Heart right ventricle (tissue), 16 donors: ENCODE measurements around the gene CACNA2D4. TPM values are rescaled to one million over a fixed set of nuclear protein-coding genes. Genes with fewer than 3 reads are reported as not detected.
A peak's percentile ranks its signal among the peaks of the same experiment; 100 is the strongest.

Experiments used
- ATAC-seq, 8 donors: fragments of 200-7000 bp; cut with Tn5 transposase; one replicate each; pipeline ENCODE4 v1.9.1; 2020; ENCODE audit warnings: mild to moderate bottlenecking in 8 of 8, moderate library complexity in 8 of 8, moderate number of reproducible peaks in 1 of 8
- DNase-seq, 2 donors: peaks; one replicate each; pipeline ENCODE4 v3.0.0-alpha.2; 2020
- H3K27ac ChIP-seq, 10 donors: fragments of 200-600 bp; sonication (generic) in 2 of 10; one replicate each; pipeline versions ENCODE4 v1.5.0 to v1.8.0; 2020 to 2022; ENCODE audit warnings: mild to moderate bottlenecking in 3 of 10
- H3K27me3 ChIP-seq, 7 donors: fragments of 200-600 bp; one replicate each; pipeline ENCODE4 v1.8.0; 2021 to 2022; ENCODE audit warnings: mild to moderate bottlenecking in 2 of 7
- H3K36me3 ChIP-seq, 9 donors: fragments of 200-600 bp; sonication (generic) in 1 of 9; one replicate each; pipeline versions ENCODE4 v1.5.0 to v1.8.0; 2020 to 2022; ENCODE audit warnings: mild to moderate bottlenecking in 2 of 9
- H3K4me1 ChIP-seq, 9 donors: fragments of 200-600 bp; sonication (generic) in 1 of 9; one replicate each; pipeline versions ENCODE4 v1.5.0 to v1.8.0; 2020 to 2022; ENCODE audit warnings: mild to moderate bottlenecking in 4 of 9
- H3K4me3 ChIP-seq, 10 donors: fragments of 200-600 bp; sonication (generic) in 2 of 10; one replicate each; pipeline versions ENCODE4 v1.5.0 to v1.8.0; 2020 to 2022; ENCODE audit warnings: mild to moderate bottlenecking in 7 of 10, moderate library complexity in 2 of 10
- H3K9me3 ChIP-seq, 11 donors: fragments of 200-600 bp in 10 of 11; sonication (generic) in 2 of 11; one replicate each; pipeline versions ENCODE4 v1.5.0 to v1.8.0; 2013 to 2022; ENCODE audit warnings: mild to moderate bottlenecking in 2 of 11, control low read depth in 1 of 11, moderate library complexity in 1 of 11
- WGBS, 2 donors: extraction: QIAGEN DNeasy Blood & Tissue Kit; methylation state at CpG; one replicate each; pipeline ENCODE4 v1.1.7; 2013; ENCODE audit warnings: inconsistent platforms in 1 of 2; 5-methylcytosine and 5-hydroxymethylcytosine counted together
- intact Hi-C, 10 donors: fragments of 100-400 bp; cut with DNase I; formaldehyde crosslinking; loops; one replicate each; pipeline versions ENCODE4 v1.11.1 to v1.14.2; 2022
- polyA plus RNA-seq, 2 donors: library from polyadenylated mRNA; stranded (reverse); fragments of 200-250 nt; gene quantifications; one replicate each; pipeline ENCODE4 v1.2.3, GENCODE V29; 2013
- total RNA-seq, 10 donors: library from RNA; stranded (reverse); fragmentation: NEBNext Ultra II Directional in 3 of 10; extraction: Animal tissue kit (Norgen Biotek cat#: 25700) in 3 of 10; gene quantifications; one replicate each; pipeline versions ENCODE4 v1.2.1 to v1.2.4, GENCODE V29; 2021 to 2023
- TF ChIP-seq, protein P1 (sequence below), 9 donors: fragments of 200-600 bp; sonication (generic) in 2 of 9; IDR thresholded peaks; one replicate each; pipeline versions ENCODE4 v1.5.0 to v1.8.0; 2021 to 2022; ENCODE audit warnings: antibody characterized with exemption in 9 of 9, mild to moderate bottlenecking in 5 of 9, moderate library complexity in 1 of 9
- donor health status: Arrhythmogenic right ventricular cardiomyopathy.
- donor health status: ischemic (EF 13 %, LVEDD 7.1; RV severe dilation, severe dysfunction).
- donor health status: healthy with polysubstance abuse.
- donor health status: DM: no; HTN: yes; CAD: no.
- donor health status: DM: no; HTN: no; CAD: no.
- donor health status: ischemic (EF 25% LVEDD 6.9; RV normal size, moderate dysfunction).
- donor health status: ischemic (EF 25% LVEDD 5.7; RV mildly dilated, moderate dysfunction).
- donor health status: healthy.
- donor health status: DM: yes; HTN: yes; CAD: no.
- donor health status: Ischemic cardiomyopathy.
- donor health status: ischemic (EF 35%, LVEDD 5.7; RV mildly dilated, moderate dysfunction).
- donor health status: nonischemic (EF 11% LVEDD 7.7; RV severe dilation, severe dysfunction).
- donor health status: DM: yes; HTN: yes; CAD: no.
- donor health status: PGD.
- donor health status: ischemic (EF 29% LVEDD 5.4; RV normal size, mild dysfunction).
- donor health status: nonischemic (EF 23%, LVEDD 6.1; RV moderate dilation, normal function).

CACNA2D4 gene
- total and polyA plus RNA-seq, 12 donors, result 0.19 to 6.2 (median 0.95) TPM

DNA sequence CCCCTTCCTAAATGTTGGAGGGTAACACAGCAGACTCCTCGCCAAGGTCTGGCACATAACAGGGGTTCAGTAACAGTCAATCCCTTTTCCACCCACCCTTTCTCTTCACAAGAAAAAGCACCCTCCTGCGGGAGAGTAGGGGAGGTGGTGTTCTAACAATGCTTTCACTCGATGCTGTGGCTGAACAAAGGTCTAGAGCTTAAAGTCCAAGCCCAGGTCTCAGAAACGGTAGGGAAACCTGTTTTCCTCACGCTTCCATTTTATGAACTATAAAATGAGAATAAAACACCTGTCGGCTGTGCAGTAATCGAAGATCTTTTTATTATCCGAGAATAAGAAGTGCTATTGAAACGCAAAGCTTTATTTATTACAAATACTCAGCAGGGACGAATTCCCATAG is 20.9 kb upstream of the CACNA2D4 start:
- intact Hi-C loops, result loop anchor here in 9 of 10 donors (1.0 to 10.0 kb wide), 8 partner anchors 143 to 307 kb away; no protein-coding TSS in a partner anchor
- Histone ChIP-seq H3K27me3 (no peaks in the 10 kb centered on the region), H3K36me3 (peaks cover 0 to 39% (median 0%) of the 10 kb centered on the region in 9 donors), H3K4me1 (peaks cover 4 to 31% (median 11%) of the 10 kb centered on the region in 9 donors), H3K9me3 (peaks cover 0 to 2% (median 0%) of the 10 kb centered on the region in 11 donors), H3K4me3 (no peak overlapping the region), H3K27ac (no peak overlapping the region)
- WGBS, 2 donors, result 70 to 71% methylated on average over 10 of the region's 10 CpGs
- TF ChIP-seq, protein P1, sequence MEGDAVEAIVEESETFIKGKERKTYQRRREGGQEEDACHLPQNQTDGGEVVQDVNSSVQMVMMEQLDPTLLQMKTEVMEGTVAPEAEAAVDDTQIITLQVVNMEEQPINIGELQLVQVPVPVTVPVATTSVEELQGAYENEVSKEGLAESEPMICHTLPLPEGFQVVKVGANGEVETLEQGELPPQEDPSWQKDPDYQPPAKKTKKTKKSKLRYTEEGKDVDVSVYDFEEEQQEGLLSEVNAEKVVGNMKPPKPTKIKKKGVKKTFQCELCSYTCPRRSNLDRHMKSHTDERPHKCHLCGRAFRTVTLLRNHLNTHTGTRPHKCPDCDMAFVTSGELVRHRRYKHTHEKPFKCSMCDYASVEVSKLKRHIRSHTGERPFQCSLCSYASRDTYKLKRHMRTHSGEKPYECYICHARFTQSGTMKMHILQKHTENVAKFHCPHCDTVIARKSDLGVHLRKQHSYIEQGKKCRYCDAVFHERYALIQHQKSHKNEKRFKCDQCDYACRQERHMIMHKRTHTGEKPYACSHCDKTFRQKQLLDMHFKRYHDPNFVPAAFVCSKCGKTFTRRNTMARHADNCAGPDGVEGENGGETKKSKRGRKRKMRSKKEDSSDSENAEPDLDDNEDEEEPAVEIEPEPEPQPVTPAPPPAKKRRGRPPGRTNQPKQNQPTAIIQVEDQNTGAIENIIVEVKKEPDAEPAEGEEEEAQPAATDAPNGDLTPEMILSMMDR (IDR thresholded peaks at IDR 0.05), result no peak
- DNase-seq (no peak), ATAC-seq (no peak)

- H3K9me3 ChIP-seq, result no peaks in the 10 kb centered on the region
- TF ChIP-seq, protein P1 (IDR thresholded peaks at IDR 0.05), result no peak
- DNase-seq, result no peak
- H3K36me3 ChIP-seq, result peaks cover 0 to 33% (median 0%) of the 10 kb centered on the region in 9 donors
- H3K4me1 ChIP-seq, result peaks cover 4 to 43% (median 13%) of the 10 kb centered on the region in 9 donors
- intact Hi-C loops, result loop anchor here in 9 of 10 donors (1.0 to 10.0 kb wide), 8 partner anchors 141 to 305 kb away; no protein-coding TSS in a partner anchor
- peak overlapping the region in 1 of 10 donors; percentile 58 for H3K27ac ChIP-seq
- no peak for ATAC-seq
- H3K4me3 ChIP-seq, result no peak overlapping the region
- 89% methylated on average over 12 of the region's 12 CpGs for WGBS, 2 donors
- H3K27me3 ChIP-seq, result no peaks in the 10 kb centered on the region
Measured at GRCh38 chr12:1937481-1938224, 19.2 kb upstream of the CACNA2D4 start.

DNA sequence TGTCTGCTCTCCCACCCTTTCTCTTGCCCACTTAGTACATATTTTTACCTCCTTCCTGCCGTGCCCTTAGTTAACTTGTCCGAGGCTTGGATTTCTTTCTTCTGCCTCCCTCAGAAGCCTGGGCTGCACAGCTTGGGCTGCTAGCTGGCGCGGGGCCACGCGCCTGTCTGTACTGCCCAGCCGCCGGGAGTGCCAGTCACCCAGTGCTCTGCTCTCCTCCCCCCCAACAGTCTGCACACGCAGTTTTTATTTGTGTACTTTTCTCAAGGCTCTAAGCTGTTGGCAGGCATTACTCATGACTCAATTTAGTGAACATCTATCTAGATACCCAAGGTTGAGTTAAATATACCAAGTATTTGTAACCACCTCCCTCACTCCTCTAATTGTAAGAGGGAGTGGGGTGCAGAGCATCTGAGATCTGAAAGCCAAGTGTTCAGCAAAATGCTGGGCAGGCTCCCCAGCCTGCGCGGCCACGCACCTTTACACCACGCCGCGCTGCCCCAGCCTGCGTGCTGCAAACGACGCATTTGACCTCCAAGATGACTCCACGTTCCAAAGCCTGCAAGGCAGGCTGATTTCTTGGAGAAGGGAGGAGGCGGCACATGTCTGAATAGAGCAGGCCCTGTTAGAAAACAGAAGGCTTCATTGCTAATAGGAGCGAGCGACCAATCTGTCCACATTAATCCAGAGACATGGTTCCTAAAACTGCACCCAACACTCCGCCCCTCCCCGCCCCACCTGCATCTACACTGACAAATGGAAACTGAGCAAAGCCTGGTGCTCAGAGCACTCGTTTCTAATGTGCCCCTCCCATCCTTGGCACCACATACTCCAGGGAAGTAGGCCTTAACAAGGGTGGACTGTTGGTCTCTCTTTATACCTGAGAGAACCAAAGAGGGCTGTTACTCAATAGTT is 18.2 kb upstream of the CACNA2D4 start:
- Histone ChIP-seq H3K9me3 (no peaks in the 10 kb centered on the region), H3K27ac (peak overlapping the region in 7 of 10 donors; percentile 17 to 62 (median 51)), H3K36me3 (peaks cover 0 to 28% (median 0%) of the 10 kb centered on the region in 9 donors), H3K4me3 (peak overlapping the region in 3 of 10 donors; percentile 11 to 20 (median 12)), H3K27me3 (no peaks in the 10 kb centered on the region), H3K4me1 (peaks cover 4 to 51% (median 16%) of the 10 kb centered on the region in 9 donors)
- WGBS, 2 donors, result 71 to 72% methylated on average over 25 of the region's 25 CpGs
- peak; percentile 74 to 89 (median 81) for ATAC-seq
- TF ChIP-seq, protein P1 (IDR thresholded peaks at IDR 0.05), result no peak
- DNase-seq, result peak; percentile 63 to 73
- intact Hi-C loops, result loop anchor here in 8 of 10 donors (5.0 to 10.0 kb wide), 4 partner anchors 284 to 304 kb away; no protein-coding TSS in a partner anchor
